Memory B cell (primary cell): ENCODE data around the gene MARK1.

ENCODE experiments used
- ATAC-seq: fragments of 150-1000 bp; cut with Tn5 transposase; 2 replicates; pipeline ENCODE4 v1.10.0; 2021; ENCODE audit warnings: low read depth, mild to moderate bottlenecking, moderate library complexity
- DNase-seq, 2 donors: peaks; one replicate each; pipeline ENCODE4 v3.0.0; 2022; ENCODE audit warnings: low spot score in 2 of 2
- H3K27ac Mint-ChIP-seq: one replicate; pipeline ENCODE4 v1.8.0; 2022; ENCODE audit warnings: mild to moderate bottlenecking, moderate library complexity, mixed read lengths
- H3K27me3 Mint-ChIP-seq: one replicate; pipeline ENCODE4 v1.8.0; 2022; ENCODE audit warnings: mixed read lengths
- H3K36me3 Mint-ChIP-seq: one replicate; pipeline ENCODE4 v1.8.0; 2022; ENCODE audit warnings: mild to moderate bottlenecking, mixed read lengths
- H3K4me1 Mint-ChIP-seq: one replicate; pipeline ENCODE4 v1.8.0; 2022; ENCODE audit warnings: mixed read lengths
- H3K4me3 Mint-ChIP-seq: one replicate; pipeline ENCODE4 v1.8.0; 2022; ENCODE audit warnings: mild to moderate bottlenecking, moderate library complexity, mixed read lengths
- H3K9me3 Mint-ChIP-seq: one replicate; pipeline ENCODE4 v1.8.0; 2022; ENCODE audit warnings: mixed read lengths

The MARK1 gene

GRCh38 chr1:220527908-220528678 lies at the start of gene MARK1:
Gene MARK1 (plus strand): TSS chr1:220528136. CDS start chr1:220528823, 687 bp downstream.
- no peaks in the 10 kb centered on the region for H3K9me3 Mint-ChIP-seq
- peaks cover 17% of the 10 kb centered on the region for H3K27me3 Mint-ChIP-seq
- ATAC-seq (peak; percentile 70), DNase-seq (peak; percentile 35 to 40)
- peak within 1 kb of the TSS; percentile 74 for H3K27ac Mint-ChIP-seq
- no peaks in the 10 kb centered on the region for H3K36me3 Mint-ChIP-seq
- peak within 1 kb of the TSS; percentile 93 for H3K4me3 Mint-ChIP-seq
- peaks cover 14% of the 10 kb centered on the region for H3K4me1 Mint-ChIP-seq

- ATAC-seq (no peak), DNase-seq (no peak)
- Mint-ChIP-seq H3K4me1 (peaks cover 4% of the 10 kb centered on the region), H3K9me3 (no peaks in the 10 kb centered on the region), H3K27me3 (peaks cover 4% of the 10 kb centered on the region), H3K36me3 (no peaks in the 10 kb centered on the region), H3K4me3 (no peak overlapping the region), H3K27ac (no peak overlapping the region)
These were observed 44.2 kb upstream of the MARK1 start for GRCh38 chr1:220483700-220484099.

GRCh38 chr1:220484135-220484534 lies 43.8 kb upstream of the MARK1 start:
- no peaks in the 10 kb centered on the region for H3K36me3 Mint-ChIP-seq
- peaks cover 4% of the 10 kb centered on the region for H3K27me3 Mint-ChIP-seq
- H3K27ac Mint-ChIP-seq: no peak overlapping the region
- DNase-seq (no peak), ATAC-seq (no peak)
- no peak overlapping the region for H3K4me3 Mint-ChIP-seq
- peaks cover 4% of the 10 kb centered on the region for H3K4me1 Mint-ChIP-seq
- no peaks in the 10 kb centered on the region for H3K9me3 Mint-ChIP-seq

GRCh38 chr1:220485131-220485530 lies 42.8 kb upstream of the MARK1 start:
- no peaks in the 10 kb centered on the region for H3K9me3 Mint-ChIP-seq
- no peak overlapping the region for H3K27ac Mint-ChIP-seq
- no peaks in the 10 kb centered on the region for H3K36me3 Mint-ChIP-seq
- DNase-seq (no peak), ATAC-seq (no peak)
- peaks cover 4% of the 10 kb centered on the region for H3K4me1 Mint-ChIP-seq
- H3K4me3 Mint-ChIP-seq: no peak overlapping the region
- peaks cover 4% of the 10 kb centered on the region for H3K27me3 Mint-ChIP-seq

GRCh38 chr1:220485791-220486190 lies 42.1 kb upstream of the MARK1 start:
- ATAC-seq: no peak
- H3K9me3 Mint-ChIP-seq: no peaks in the 10 kb centered on the region

GRCh38 chr1:220487297-220487820 lies 40.6 kb upstream of the MARK1 start:
- ATAC-seq: peak; percentile 60
- H3K4me1 Mint-ChIP-seq: peaks cover 4% of the 10 kb centered on the region
- H3K36me3 Mint-ChIP-seq: no peaks in the 10 kb centered on the region
- H3K27ac Mint-ChIP-seq: no peak overlapping the region
- H3K9me3 Mint-ChIP-seq: no peaks in the 10 kb centered on the region
- no peak for DNase-seq
- H3K27me3 Mint-ChIP-seq: peaks cover 4% of the 10 kb centered on the region
- no peak overlapping the region for H3K4me3 Mint-ChIP-seq

More at GRCh38 chr1:220485791-220486190, 42.1 kb upstream of the MARK1 start:
- Mint-ChIP-seq H3K27ac (no peak overlapping the region), H3K4me3 (no peak overlapping the region), H3K27me3 (peaks cover 4% of the 10 kb centered on the region), H3K4me1 (peaks cover 4% of the 10 kb centered on the region), H3K36me3 (no peaks in the 10 kb centered on the region)
- DNase-seq: no peak

- H3K36me3 Mint-ChIP-seq: no peaks in the 10 kb centered on the region
- no peaks in the 10 kb centered on the region for H3K9me3 Mint-ChIP-seq
- peaks cover 4% of the 10 kb centered on the region for H3K4me1 Mint-ChIP-seq
- DNase-seq (no peak), ATAC-seq (no peak)
- peaks cover 2% of the 10 kb centered on the region for H3K27me3 Mint-ChIP-seq
- H3K4me3 Mint-ChIP-seq: no peak overlapping the region
- no peak overlapping the region for H3K27ac Mint-ChIP-seq
These were observed 36.0 kb upstream of the MARK1 start for GRCh38 chr1:220491891-220492290.

- Mint-ChIP-seq H3K9me3 (no peaks in the 10 kb centered on the region), H3K4me1 (no peaks in the 10 kb centered on the region), H3K36me3 (no peaks in the 10 kb centered on the region), H3K4me3 (no peak overlapping the region), H3K27ac (no peak overlapping the region), H3K27me3 (peaks cover 7% of the 10 kb centered on the region)
- ATAC-seq (no peak), DNase-seq (no peak)
These were observed 30.6 kb upstream of the MARK1 start for GRCh38 chr1:220497220-220497947.

- Mint-ChIP-seq H3K27ac (no peak overlapping the region), H3K4me1 (no peaks in the 10 kb centered on the region), H3K9me3 (no peaks in the 10 kb centered on the region), H3K4me3 (no peak overlapping the region), H3K36me3 (no peaks in the 10 kb centered on the region), H3K27me3 (peaks cover 7% of the 10 kb centered on the region)
- DNase-seq: no peak
- ATAC-seq: no peak
These were observed 29.7 kb upstream of the MARK1 start for GRCh38 chr1:220498188-220498587.

- H3K27me3 Mint-ChIP-seq: peaks cover 5% of the 10 kb centered on the region
- H3K4me3 Mint-ChIP-seq: no peak overlapping the region
These were observed 27.6 kb upstream of the MARK1 start for GRCh38 chr1:220500372-220500771.

GRCh38 chr1:220504329-220504728 lies 23.6 kb upstream of the MARK1 start:
- H3K4me3 Mint-ChIP-seq: no peak overlapping the region
- DNase-seq: no peak
- ATAC-seq: no peak
- H3K4me1 Mint-ChIP-seq: no peaks in the 10 kb centered on the region
- no peaks in the 10 kb centered on the region for H3K9me3 Mint-ChIP-seq
- peaks cover 6% of the 10 kb centered on the region for H3K27me3 Mint-ChIP-seq
- no peaks in the 10 kb centered on the region for H3K36me3 Mint-ChIP-seq
- H3K27ac Mint-ChIP-seq: no peak overlapping the region

More at GRCh38 chr1:220500372-220500771, 27.6 kb upstream of the MARK1 start:
- ATAC-seq (no peak), DNase-seq (no peak)
- H3K27ac Mint-ChIP-seq: no peak overlapping the region
- no peaks in the 10 kb centered on the region for H3K4me1 Mint-ChIP-seq
- no peaks in the 10 kb centered on the region for H3K9me3 Mint-ChIP-seq
- H3K36me3 Mint-ChIP-seq: no peaks in the 10 kb centered on the region

- DNase-seq: no peak
- H3K9me3 Mint-ChIP-seq: no peaks in the 10 kb centered on the region
- no peak for ATAC-seq
- H3K4me3 Mint-ChIP-seq: no peak overlapping the region
- H3K27ac Mint-ChIP-seq: no peak overlapping the region
- H3K27me3 Mint-ChIP-seq: peaks cover 3% of the 10 kb centered on the region
- H3K4me1 Mint-ChIP-seq: no peaks in the 10 kb centered on the region
- no peaks in the 10 kb centered on the region for H3K36me3 Mint-ChIP-seq
These were observed 20.9 kb upstream of the MARK1 start for GRCh38 chr1:220507085-220507484.

- Mint-ChIP-seq H3K27me3 (no peaks in the 10 kb centered on the region), H3K4me3 (no peak overlapping the region), H3K9me3 (no peaks in the 10 kb centered on the region), H3K4me1 (no peaks in the 10 kb centered on the region), H3K27ac (no peak overlapping the region), H3K36me3 (no peaks in the 10 kb centered on the region)
- ATAC-seq (no peak), DNase-seq (no peak)
These were observed 16.8 kb upstream of the MARK1 start for GRCh38 chr1:220511179-220511578.

GRCh38 chr1:220511785-220512184 lies 16.2 kb upstream of the MARK1 start:
- H3K4me1 Mint-ChIP-seq: no peaks in the 10 kb centered on the region
- no peaks in the 10 kb centered on the region for H3K36me3 Mint-ChIP-seq
- H3K27me3 Mint-ChIP-seq: no peaks in the 10 kb centered on the region
- ATAC-seq (no peak), DNase-seq (no peak)
- H3K27ac Mint-ChIP-seq: no peak overlapping the region
- no peak overlapping the region for H3K4me3 Mint-ChIP-seq
- H3K9me3 Mint-ChIP-seq: no peaks in the 10 kb centered on the region
